GM23248 (cell line): Measurements from ENCODE around the gene ZNF536. TPM values are rescaled to one million over a fixed set of nuclear protein-coding genes. Genes with fewer than 3 reads are reported as not detected.
A peak's percentile ranks its signal among the peaks of the same experiment; 100 is the strongest.

Experiments used
- DNase-seq: peaks from one replicate; pipeline ENCODE4 v3.0.0-alpha.2; 2015
- H2AFZ ChIP-seq: fragments of 200-600 bp; sonication (generic); 2 replicates; pipeline ENCODE4 v1.6.1; 2016; ENCODE audit warnings: antibody characterized with exemption
- H3F3A ChIP-seq: fragments of 200-600 bp; sonication (generic); 2 replicates; pipeline ENCODE4 v1.6.1; 2016; ENCODE audit warnings: mild to moderate bottlenecking, antibody characterized with exemption, mixed run types; ENCODE audit not compliant: insufficient read depth
- H3K27ac ChIP-seq: fragments of 200-600 bp; sonication (generic); 2 replicates; pipeline ENCODE4 v1.5.1; 2016; ENCODE audit warnings: mild to moderate bottlenecking
- H3K27me3 ChIP-seq: fragments of 200-600 bp; sonication (generic); replicated peaks from 2 replicates; pipeline ENCODE4 v1.6.1; 2016; ENCODE audit warnings: mild to moderate bottlenecking; ENCODE audit not compliant: insufficient read depth
- H3K36me3 ChIP-seq: fragments of 200-600 bp; sonication (generic); 2 replicates; pipeline ENCODE4 v1.6.1; 2016; ENCODE audit warnings: low read depth, mild to moderate bottlenecking
- H3K4me1 ChIP-seq: fragments of 200-600 bp; sonication (generic); 2 replicates; pipeline ENCODE4 v1.6.1; 2016; ENCODE audit warnings: mild to moderate bottlenecking; ENCODE audit not compliant: insufficient read depth
- H3K4me2 ChIP-seq: fragments of 200-600 bp; sonication (generic); one replicate; pipeline ENCODE4 v1.6.1; 2016; ENCODE audit warnings: mild to moderate bottlenecking; ENCODE audit not compliant: unreplicated experiment
- H3K4me3 ChIP-seq: fragments of 200-600 bp; sonication (generic); 2 replicates; pipeline ENCODE4 v1.5.1; 2016; ENCODE audit warnings: mild to moderate bottlenecking
- H3K79me2 ChIP-seq: fragments of 200-600 bp; sonication (generic); 2 replicates; pipeline ENCODE4 v1.6.1; 2016; ENCODE audit warnings: mild to moderate bottlenecking; ENCODE audit not compliant: insufficient read depth
- H3K9ac ChIP-seq: fragments of 200-600 bp; sonication (generic); 2 replicates; pipeline ENCODE4 v1.6.1; 2016; ENCODE audit warnings: mild to moderate bottlenecking
- H3K9me2 ChIP-seq: fragments of 200-600 bp; sonication (generic); 2 replicates; pipeline ENCODE4 v1.6.1; 2016; ENCODE audit warnings: mixed run types, mild to moderate bottlenecking, moderate library complexity; ENCODE audit not compliant: insufficient read depth
- H3K9me3 ChIP-seq: fragments of 200-600 bp; sonication (generic); one replicate; pipeline ENCODE4 v1.6.1; 2017; ENCODE audit warnings: low read depth
- H4K20me1 ChIP-seq: fragments of 200-600 bp; sonication (generic); 2 replicates; pipeline ENCODE4 v1.6.0; 2016; ENCODE audit not compliant: insufficient read depth
- EZH2 ChIP-seq: fragments of 200-600 bp; sonication (generic); IDR thresholded peaks from 2 replicates; pipeline ENCODE4 v1.6.1; 2018; ENCODE audit warnings: antibody characterized with exemption, mild to moderate bottlenecking; ENCODE audit not compliant: insufficient read depth, poor library complexity, severe bottlenecking
- EZH2phosphoT487 ChIP-seq: fragments of 200-600 bp; sonication (generic); IDR thresholded peaks from 2 replicates; pipeline ENCODE4 v1.6.1; 2018; ENCODE audit warnings: antibody characterized with exemption, moderate library complexity, mild to moderate bottlenecking, low read depth; ENCODE audit not compliant: insufficient read depth
- WGBS, 2 experiments: methylation state at CpG; one replicate each; pipeline ENCODE4 v1.1.6; 2015 to 2017; ENCODE audit warnings: low lambda C conversion rate in 2 of 2, low coverage in 1 of 2; ENCODE audit errors: missing lambda C conversion rate in 2 of 2; 5-methylcytosine and 5-hydroxymethylcytosine counted together
- in situ Hi-C: fragments of 300-500 bp; cut with MboI; formaldehyde crosslinking; loops from 2 replicates; pipeline ENCODE4 v1.15.0; 2020
- polyA plus RNA-seq: library from polyadenylated mRNA; unstranded; fragments of >200 nt; fragmentation: Nextera tagmentation; extraction: Ambion mirVana; gene quantifications from 2 replicates; pipeline ENCODE4 v1.2.1, GENCODE V29; 2016
- total RNA-seq: library from RNA; depleted of rRNA; stranded (reverse); fragments of >200 nt; shearing (Covaris generic); gene quantifications from 2 replicates; pipeline ENCODE4 v1.2.3, GENCODE V29; 2014

The ZNF536 gene
- total and polyA plus RNA-seq, 2 experiments from 2014 or later: 0.35 to 0.43 TPM

DNA sequence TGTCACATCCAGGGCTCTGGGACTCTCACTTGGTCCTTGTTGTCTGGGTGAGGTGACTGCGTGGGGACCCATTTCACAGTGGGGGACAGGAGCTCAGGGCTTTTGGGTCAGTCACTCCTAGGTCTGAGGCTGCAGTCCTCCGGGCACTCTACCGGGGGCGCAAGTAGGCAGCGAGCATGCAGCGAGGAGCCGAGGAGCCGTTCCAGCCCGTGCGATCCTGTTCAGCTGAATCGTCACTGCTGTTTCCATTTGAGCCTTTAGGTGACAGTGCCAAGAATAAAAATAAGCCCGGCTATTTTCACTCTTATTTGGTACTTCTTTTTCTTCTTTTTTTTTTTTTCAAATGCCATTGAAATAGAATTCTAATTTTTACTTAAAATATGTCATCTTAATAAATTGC is 126.5 kb downstream of the ZNF536 start:
- in situ Hi-C loops: no loop called here
- 10 to 11% methylated on average over 12 of the region's 12 CpGs for WGBS, 2 experiments
- Histone ChIP-seq H3K9me2 (no peaks in the 10 kb centered on the region), H3K27me3 (no peaks in the 10 kb centered on the region), H2AFZ (no peak overlapping the region), H4K20me1 (no peaks in the 10 kb centered on the region), H3K36me3 (no peaks in the 10 kb centered on the region), H3K4me2 (no peak overlapping the region), H3K9me3 (no peaks in the 10 kb centered on the region), H3K4me1 (no peaks in the 10 kb centered on the region), H3K79me2 (no peaks in the 10 kb centered on the region), H3K27ac (no peak overlapping the region), H3F3A (no peaks in the 10 kb centered on the region), H3K4me3 (no peak overlapping the region), H3K9ac (no peak overlapping the region)
- TF ChIP-seq EZH2 (no peak), EZH2phosphoT487 (no peak)
- peak; percentile 6 for DNase-seq

DNA sequence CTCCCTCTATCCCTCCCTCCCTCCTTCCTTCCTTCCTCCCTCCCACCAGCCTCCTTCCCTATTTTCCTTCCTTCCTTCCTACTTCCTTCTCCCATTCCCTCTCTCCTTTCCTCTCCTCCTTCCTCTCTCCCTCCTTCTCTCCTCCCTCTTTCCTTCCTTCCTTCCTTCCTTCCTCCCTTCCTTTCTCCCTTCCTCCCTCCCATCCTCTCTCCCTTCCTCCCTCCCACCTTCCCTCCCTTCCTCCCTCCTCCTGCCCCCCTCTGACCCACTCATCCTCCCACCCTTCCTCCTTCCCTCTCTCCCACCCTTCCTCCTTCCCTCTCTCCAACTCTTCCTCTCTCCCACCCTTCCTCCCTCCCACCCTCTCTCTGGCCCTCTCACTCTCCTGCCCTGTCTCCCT is 132.1 kb downstream of the ZNF536 start:
- Histone ChIP-seq H4K20me1 (no peaks in the 10 kb centered on the region), H3K27me3 (no peaks in the 10 kb centered on the region), H3K79me2 (no peaks in the 10 kb centered on the region), H3K4me3 (no peak overlapping the region), H2AFZ (no peak overlapping the region), H3K27ac (no peak overlapping the region), H3K9me3 (no peaks in the 10 kb centered on the region), H3K4me1 (no peaks in the 10 kb centered on the region), H3K4me2 (no peak overlapping the region), H3F3A (no peaks in the 10 kb centered on the region), H3K9ac (no peak overlapping the region), H3K36me3 (no peaks in the 10 kb centered on the region), H3K9me2 (no peaks in the 10 kb centered on the region)
- TF ChIP-seq EZH2 (no peak), EZH2phosphoT487 (no peak)
- in situ Hi-C loops: no loop called here
- DNase-seq: no peak

DNA sequence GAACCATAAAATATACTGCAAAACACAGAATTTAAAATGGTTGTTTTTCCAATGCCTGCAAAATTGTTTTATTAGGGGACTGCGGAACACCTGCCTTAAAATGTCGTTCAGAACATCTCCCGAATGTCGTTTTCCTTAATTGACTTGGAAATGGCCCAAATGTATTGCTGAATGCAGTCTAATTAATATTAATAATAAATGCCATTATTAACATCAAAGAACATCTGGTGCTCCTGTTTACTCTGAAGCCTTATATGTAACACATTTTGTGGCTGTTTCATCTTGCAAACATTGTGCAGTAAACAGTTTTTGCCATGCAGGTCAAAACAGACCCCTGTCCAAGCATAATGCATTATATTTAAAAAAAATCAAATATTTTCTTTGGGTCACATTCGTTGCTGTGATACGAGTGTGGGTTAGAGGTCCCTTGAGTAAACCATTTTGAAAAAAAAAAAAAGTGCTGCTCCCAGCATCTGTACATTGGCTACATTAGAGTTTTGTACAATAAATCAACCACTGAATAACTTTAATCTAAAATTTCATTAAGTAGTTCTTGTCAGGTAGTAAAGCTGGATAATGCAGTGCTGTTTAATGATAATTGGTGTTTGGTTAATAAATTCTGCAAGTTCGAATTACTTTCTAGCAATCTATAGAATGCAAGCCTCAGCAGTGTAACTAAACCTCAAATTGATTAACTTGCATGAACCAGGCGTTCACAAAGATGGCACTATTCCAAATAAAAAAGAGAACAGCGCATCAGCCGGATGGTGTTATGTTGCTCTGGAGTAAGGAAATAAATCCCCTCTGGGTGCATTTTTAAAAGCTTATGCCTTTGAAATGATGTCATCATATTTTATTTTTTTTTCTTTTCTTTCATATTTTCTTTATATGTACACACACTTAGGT is 140.2 kb downstream of the ZNF536 start:
- Histone ChIP-seq H3K9me3 (no peaks in the 10 kb centered on the region), H3K27ac (no peak overlapping the region), H3K4me1 (no peaks in the 10 kb centered on the region), H3K27me3 (no peaks in the 10 kb centered on the region), H3F3A (no peaks in the 10 kb centered on the region), H3K4me3 (no peak overlapping the region), H3K9me2 (no peaks in the 10 kb centered on the region), H3K9ac (no peak overlapping the region), H3K79me2 (no peaks in the 10 kb centered on the region), H4K20me1 (no peaks in the 10 kb centered on the region), H2AFZ (no peak overlapping the region), H3K36me3 (no peaks in the 10 kb centered on the region), H3K4me2 (no peak overlapping the region)
- in situ Hi-C loops: no loop called here
- 32 to 34% methylated on average over 10 of the region's 10 CpGs for WGBS, 2 experiments
- TF ChIP-seq EZH2phosphoT487 (no peak), EZH2 (no peak)
- peak; percentile 3 for DNase-seq

- no peaks in the 10 kb centered on the region for H4K20me1 ChIP-seq
- in situ Hi-C loops: no loop called here
- DNase-seq: peak; percentile 1
- WGBS, 2 experiments: 32 to 34% methylated on average over 6 of the region's 6 CpGs
- H3K9me3 ChIP-seq: no peaks in the 10 kb centered on the region
- H2AFZ ChIP-seq: no peak overlapping the region
- H3K27ac ChIP-seq: no peak overlapping the region
- TF ChIP-seq EZH2phosphoT487 (no peak), EZH2 (no peak)
- no peaks in the 10 kb centered on the region for H3K27me3 ChIP-seq
- no peak overlapping the region for H3K9ac ChIP-seq
- no peak overlapping the region for H3K4me3 ChIP-seq
- no peak overlapping the region for H3K4me2 ChIP-seq
- no peaks in the 10 kb centered on the region for H3K4me1 ChIP-seq
- H3F3A ChIP-seq: no peaks in the 10 kb centered on the region
- H3K36me3 ChIP-seq: no peaks in the 10 kb centered on the region
- H3K79me2 ChIP-seq: no peaks in the 10 kb centered on the region
- no peaks in the 10 kb centered on the region for H3K9me2 ChIP-seq
Measured at GRCh38 chr19:30513082-30513411, 140.9 kb downstream of the ZNF536 start.
